Brain microvascular endothelial cell (primary cell): ENCODE results near the gene HIP1.

Experiments
- DNase-seq: peaks from one replicate; pipeline ENCODE4 v3.0.0-alpha.2; 2020
- H3K27ac ChIP-seq: fragments of 250-450 bp; sonication (Bioruptor Pico); 2 replicates; pipeline ENCODE4 v1.5.1; 2020; ENCODE audit warnings: mild to moderate bottlenecking, moderate library complexity
- H3K27me3 ChIP-seq: fragments of 250-450 bp; sonication (Bioruptor Pico); replicated peaks from 2 replicates; pipeline ENCODE4 v1.5.1; 2020; ENCODE audit warnings: mild to moderate bottlenecking
- H3K36me3 ChIP-seq: fragments of 250-450 bp; sonication (Bioruptor Pico); replicated peaks from 2 replicates; pipeline ENCODE4 v1.5.1; 2020; ENCODE audit warnings: mild to moderate bottlenecking
- H3K4me3 ChIP-seq: 2 replicates; pipeline ENCODE4 v1.5.1; 2011; ENCODE audit warnings: low read depth, mild to moderate bottlenecking, control low read depth, low read length, moderate library complexity
- in situ Hi-C: cut with HindIII; loops from 2 replicates; pipeline ENCODE4 v1.10.0; 2017; ENCODE audit warnings: low sequenced_read_pairs, low pct_ligation_motif_present
- TF ChIP-seq, protein P1 (sequence below): IDR thresholded peaks from 2 replicates; pipeline ENCODE4 v1.5.1; 2011; ENCODE audit warnings: low read depth, mild to moderate bottlenecking, moderate library complexity, low read length, control low read depth, inconsistent platforms; ENCODE audit errors: missing control alignments

HIP1 gene

DNA sequence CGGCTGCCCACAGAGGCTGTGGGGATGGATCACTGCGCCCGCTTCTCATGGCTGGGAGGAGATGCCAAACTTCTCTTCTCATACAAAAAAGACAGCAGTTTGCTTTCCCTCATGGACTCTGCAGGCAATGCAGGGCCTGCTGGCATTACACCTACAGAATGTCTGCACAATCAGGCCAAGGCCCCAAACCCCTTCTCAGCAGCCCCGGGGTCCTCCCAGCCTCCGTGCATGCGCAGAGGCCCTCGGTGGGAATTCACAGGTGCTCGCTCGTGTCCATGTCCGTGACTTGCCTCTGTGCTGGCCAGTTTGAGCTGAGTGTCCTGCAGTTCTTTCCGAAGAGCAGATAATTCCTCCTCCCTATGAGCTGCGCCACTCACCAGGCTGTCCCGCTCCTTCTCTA, 183.0 kb downstream of the HIP1 start:
- DNase-seq = no peak
- Histone ChIP-seq H3K27me3 (no peaks in the 10 kb centered on the region), H3K36me3 (no peaks in the 10 kb centered on the region), H3K4me3 (no peak overlapping the region), H3K27ac (no peak overlapping the region)
- TF ChIP-seq, protein P1, sequence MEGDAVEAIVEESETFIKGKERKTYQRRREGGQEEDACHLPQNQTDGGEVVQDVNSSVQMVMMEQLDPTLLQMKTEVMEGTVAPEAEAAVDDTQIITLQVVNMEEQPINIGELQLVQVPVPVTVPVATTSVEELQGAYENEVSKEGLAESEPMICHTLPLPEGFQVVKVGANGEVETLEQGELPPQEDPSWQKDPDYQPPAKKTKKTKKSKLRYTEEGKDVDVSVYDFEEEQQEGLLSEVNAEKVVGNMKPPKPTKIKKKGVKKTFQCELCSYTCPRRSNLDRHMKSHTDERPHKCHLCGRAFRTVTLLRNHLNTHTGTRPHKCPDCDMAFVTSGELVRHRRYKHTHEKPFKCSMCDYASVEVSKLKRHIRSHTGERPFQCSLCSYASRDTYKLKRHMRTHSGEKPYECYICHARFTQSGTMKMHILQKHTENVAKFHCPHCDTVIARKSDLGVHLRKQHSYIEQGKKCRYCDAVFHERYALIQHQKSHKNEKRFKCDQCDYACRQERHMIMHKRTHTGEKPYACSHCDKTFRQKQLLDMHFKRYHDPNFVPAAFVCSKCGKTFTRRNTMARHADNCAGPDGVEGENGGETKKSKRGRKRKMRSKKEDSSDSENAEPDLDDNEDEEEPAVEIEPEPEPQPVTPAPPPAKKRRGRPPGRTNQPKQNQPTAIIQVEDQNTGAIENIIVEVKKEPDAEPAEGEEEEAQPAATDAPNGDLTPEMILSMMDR = no peak
- in situ Hi-C loops = no loop called here

DNA sequence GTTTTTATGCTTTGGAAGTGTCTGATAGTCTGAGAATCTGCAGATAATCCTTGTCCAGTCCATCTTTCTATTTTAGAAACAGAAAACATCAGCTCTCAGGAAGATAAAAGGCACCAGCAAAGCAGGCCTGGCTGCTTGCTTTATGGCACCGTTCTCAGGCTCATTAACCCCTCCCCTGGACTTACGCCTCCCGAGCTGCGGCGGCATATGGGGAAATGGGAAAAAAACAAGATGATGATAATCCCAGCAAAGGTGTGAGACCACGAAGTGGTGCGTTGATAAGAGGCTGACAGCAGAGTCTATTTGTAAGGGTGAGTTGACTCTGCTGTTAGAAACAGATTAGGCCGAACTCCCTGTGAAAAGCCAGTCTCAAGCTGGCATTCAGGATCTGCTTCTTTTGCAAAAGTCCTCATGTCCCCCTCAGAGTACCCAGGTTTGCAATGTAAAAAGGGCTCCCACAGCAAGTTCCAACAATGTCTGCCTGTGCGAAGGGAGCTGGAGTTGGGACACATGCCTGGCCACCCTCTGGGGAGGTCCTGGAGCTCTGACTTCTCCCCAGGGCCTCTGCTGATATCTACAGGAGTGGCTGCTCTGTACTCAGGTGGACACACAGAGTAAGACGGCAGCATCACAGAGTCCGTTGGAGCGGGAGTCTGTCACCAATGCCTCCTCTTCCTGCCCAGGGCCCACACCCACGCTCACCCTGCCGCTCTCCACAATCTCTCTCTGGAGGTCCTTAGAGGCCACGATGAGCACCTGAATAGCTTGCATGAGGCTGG, 192.3 kb downstream of the HIP1 start:
- in situ Hi-C loops = no loop called here
- Histone ChIP-seq H3K27me3 (no peaks in the 10 kb centered on the region), H3K4me3 (no peak overlapping the region), H3K27ac (no peak overlapping the region), H3K36me3 (no peaks in the 10 kb centered on the region)
- TF ChIP-seq, protein P1 = no peak
- no peak for DNase-seq

- no peaks in the 10 kb centered on the region for H3K27me3 ChIP-seq
- H3K36me3 ChIP-seq = no peaks in the 10 kb centered on the region
- in situ Hi-C loops = no loop called here
- H3K27ac ChIP-seq = no peak overlapping the region
- DNase-seq = no peak
- no peak overlapping the region for H3K4me3 ChIP-seq
- TF ChIP-seq, protein P1 = no peak
Observed at GRCh38 chr7:75537731-75538130, 201.0 kb downstream of the HIP1 start.

DNA sequence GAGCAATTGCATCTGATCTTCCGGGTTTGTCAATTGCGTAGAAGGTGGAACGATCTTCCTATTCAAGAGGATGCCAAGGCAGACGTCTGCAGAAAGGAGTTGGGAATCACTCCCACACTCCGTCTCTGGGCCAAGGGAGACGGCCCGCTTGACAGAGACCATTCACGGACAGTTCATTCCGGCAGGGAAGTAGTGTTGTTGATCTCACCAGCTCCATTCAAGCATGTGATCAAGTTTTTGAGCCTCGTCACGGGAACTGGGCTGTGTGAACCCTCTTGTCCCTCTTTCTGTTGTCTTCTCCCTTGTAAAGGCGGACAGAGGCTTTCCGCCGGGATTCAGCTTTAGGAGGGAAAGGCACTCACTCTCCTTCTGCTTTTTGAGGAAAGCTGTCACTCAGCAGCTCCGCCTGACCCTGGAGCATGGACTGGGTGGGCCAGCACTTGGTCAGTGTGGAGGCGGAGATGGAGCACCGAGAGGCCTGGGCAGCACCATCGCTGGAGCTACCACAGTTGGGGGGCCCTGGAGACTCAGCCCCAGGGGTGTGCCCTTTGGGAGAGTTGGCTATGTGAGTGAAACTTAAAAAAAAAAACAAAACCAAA, 201.7 kb downstream of the HIP1 start:
- H3K36me3 ChIP-seq = no peaks in the 10 kb centered on the region

GRCh38 chr7:75536491-75536890, 202.2 kb downstream of the HIP1 start:
- Histone ChIP-seq H3K27ac (no peak overlapping the region), H3K36me3 (no peaks in the 10 kb centered on the region), H3K27me3 (no peaks in the 10 kb centered on the region), H3K4me3 (no peak overlapping the region)
- DNase-seq = no peak
- in situ Hi-C loops = no loop called here
- TF ChIP-seq, protein P1 = no peak

More for the DNA sequence above, 201.7 kb downstream of the HIP1 start:
- DNase-seq = no peak
- no peaks in the 10 kb centered on the region for H3K27me3 ChIP-seq
- in situ Hi-C loops = no loop called here
- H3K4me3 ChIP-seq = no peak overlapping the region
- TF ChIP-seq, protein P1 = no peak
- no peak overlapping the region for H3K27ac ChIP-seq
